Stimulated activated CD8-positive, alpha-beta memory T cell treated with anti-CD3 and anti-CD28 coated beads, Interleukin-2, amount 100 ng/mL, for 1 hour (primary cell): ENCODE results near the gene OMD.

Source experiments
- DNase-seq, 2 donors: peaks; one replicate each; pipeline ENCODE4 v3.0.0-alpha.2; 2020; ENCODE audit warnings: low read depth in 2 of 2

Gene OMD

GRCh38 chr9:92424340-92424739 lies at the start of gene OMD:
Gene OMD, minus strand, starts transcription at chr9:92424471. Its CDS starts 6,913 bp downstream, at chr9:92417558.
- DNase-seq, result no peak

GRCh38 chr9:92468206-92468605 lies 43.9 kb upstream of the OMD start:
- DNase-seq, result no peak

- no peak for DNase-seq
Observed at GRCh38 chr9:92467511-92467910, 43.2 kb upstream of the OMD start.

GRCh38 chr9:92467041-92467440 lies 42.8 kb upstream of the OMD start:
- DNase-seq, result no peak

GRCh38 chr9:92463984-92464383 lies 39.7 kb upstream of the OMD start:
- DNase-seq, result no peak

- DNase-seq, result no peak
Observed at GRCh38 chr9:92463387-92463786, 39.1 kb upstream of the OMD start.

GRCh38 chr9:92457576-92457975 lies 33.3 kb upstream of the OMD start:
- DNase-seq, result no peak

- no peak for DNase-seq
Observed at GRCh38 chr9:92455217-92455616, 30.9 kb upstream of the OMD start.

- no peak for DNase-seq
Observed at GRCh38 chr9:92446536-92446935, 22.3 kb upstream of the OMD start.

- no peak for DNase-seq
Observed at GRCh38 chr9:92444841-92445240, 20.6 kb upstream of the OMD start.

GRCh38 chr9:92440751-92441046 lies 16.4 kb upstream of the OMD start:
- DNase-seq, result no peak

- no peak for DNase-seq
Observed at GRCh38 chr9:92439921-92440750, 15.9 kb upstream of the OMD start.

- DNase-seq, result no peak
Observed at GRCh38 chr9:92438900-92439526, 14.7 kb upstream of the OMD start.

- no peak for DNase-seq
Observed at GRCh38 chr9:92435263-92435662, 11.0 kb upstream of the OMD start.

- DNase-seq, result no peak
Observed at GRCh38 chr9:92432972-92433548, 8.8 kb upstream of the OMD start.

- DNase-seq, result no peak
Observed at GRCh38 chr9:92432350-92432749, 8.1 kb upstream of the OMD start.

GRCh38 chr9:92429836-92430235 lies 5.6 kb upstream of the OMD start:
- DNase-seq, result no peak

GRCh38 chr9:92426501-92427145 lies 2.4 kb upstream of the OMD start:
- DNase-seq, result no peak

- DNase-seq, result no peak
Observed at GRCh38 chr9:92425474-92425873, 1.2 kb upstream of the OMD start.

GRCh38 chr9:92423612-92424011 lies 659 bp downstream of the OMD start:
- DNase-seq, result no peak

- DNase-seq, result no peak
Observed at GRCh38 chr9:92422611-92423338, 1.5 kb downstream of the OMD start.

GRCh38 chr9:92414566-92414965 lies 9.7 kb downstream of the OMD start:
- DNase-seq, result no peak
